GM18858 (cell line): ENCODE measurements around the gene MYLK2.
A peak's percentile ranks its signal among the peaks of the same experiment; 100 is the strongest.

Experiments used
- ATAC-seq: cut with Tn5 transposase; IDR thresholded peaks from one replicate; pipeline ENCODE4 v1.9.1; 2021; ENCODE audit not compliant: unreplicated experiment

The MYLK2 gene

DNA sequence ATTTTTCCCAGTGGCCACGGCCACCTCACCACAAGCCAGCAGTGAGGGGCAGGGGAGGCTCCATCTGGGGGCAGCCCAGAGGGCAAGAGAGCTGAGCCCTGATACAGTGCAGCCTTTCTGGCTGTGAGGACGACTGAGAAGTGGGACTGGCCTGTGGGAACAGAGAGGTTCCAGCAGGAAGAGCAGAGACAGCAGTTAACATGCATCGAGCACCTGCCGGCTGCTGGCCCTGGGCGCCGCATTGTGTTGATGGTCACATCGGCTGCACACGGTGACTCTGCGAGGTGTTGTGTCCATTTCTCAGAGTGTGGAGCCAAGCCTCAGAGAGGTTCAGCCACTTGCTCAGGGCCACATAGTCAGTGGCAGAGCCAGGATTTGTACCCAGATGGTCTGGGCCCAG, 16.4 kb downstream of the MYLK2 start:
- no peak for ATAC-seq

DNA sequence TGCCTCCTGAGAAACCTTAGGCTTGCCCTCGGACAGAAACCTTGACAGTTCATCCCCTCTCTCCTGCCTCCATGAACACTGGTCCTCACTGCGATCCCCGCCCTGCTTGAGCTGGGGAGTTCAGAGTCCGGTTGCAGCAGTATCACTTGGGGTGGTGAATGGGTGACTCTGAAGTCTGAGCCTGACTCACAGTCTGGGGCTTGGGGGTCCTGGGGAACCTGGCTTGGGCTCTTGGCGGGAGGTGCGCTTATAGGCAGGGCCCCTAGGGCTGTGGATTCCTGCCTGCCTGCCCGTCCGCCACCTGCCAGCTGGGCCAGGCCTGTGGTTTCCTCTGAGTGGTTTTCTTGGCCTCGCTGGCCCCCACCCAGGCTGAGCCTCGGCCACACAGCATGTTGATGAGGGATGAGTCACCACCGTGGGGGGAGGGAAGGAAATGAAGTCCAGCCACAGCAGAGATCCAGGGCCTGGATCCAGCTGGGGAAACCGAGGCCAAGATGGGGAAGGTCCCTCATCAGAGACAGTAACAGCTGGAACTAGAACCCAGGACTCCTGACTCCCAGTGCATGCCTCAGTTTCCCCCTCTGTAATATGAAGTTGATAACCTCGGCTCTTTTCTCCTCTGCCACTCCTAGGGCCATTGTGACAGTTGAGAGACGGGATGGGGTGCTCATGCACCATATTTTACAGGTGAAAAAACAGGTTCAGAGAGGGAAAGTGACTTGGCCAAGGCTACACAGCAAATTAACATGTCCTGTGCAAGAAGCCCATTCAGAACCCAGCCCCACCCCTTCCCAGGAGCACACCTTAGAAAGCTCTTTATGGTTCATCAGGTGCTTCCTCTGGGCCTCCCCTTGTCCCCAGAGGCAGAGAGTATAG, 17.1 kb downstream of the MYLK2 start:
- peak; percentile 51 for ATAC-seq

DNA sequence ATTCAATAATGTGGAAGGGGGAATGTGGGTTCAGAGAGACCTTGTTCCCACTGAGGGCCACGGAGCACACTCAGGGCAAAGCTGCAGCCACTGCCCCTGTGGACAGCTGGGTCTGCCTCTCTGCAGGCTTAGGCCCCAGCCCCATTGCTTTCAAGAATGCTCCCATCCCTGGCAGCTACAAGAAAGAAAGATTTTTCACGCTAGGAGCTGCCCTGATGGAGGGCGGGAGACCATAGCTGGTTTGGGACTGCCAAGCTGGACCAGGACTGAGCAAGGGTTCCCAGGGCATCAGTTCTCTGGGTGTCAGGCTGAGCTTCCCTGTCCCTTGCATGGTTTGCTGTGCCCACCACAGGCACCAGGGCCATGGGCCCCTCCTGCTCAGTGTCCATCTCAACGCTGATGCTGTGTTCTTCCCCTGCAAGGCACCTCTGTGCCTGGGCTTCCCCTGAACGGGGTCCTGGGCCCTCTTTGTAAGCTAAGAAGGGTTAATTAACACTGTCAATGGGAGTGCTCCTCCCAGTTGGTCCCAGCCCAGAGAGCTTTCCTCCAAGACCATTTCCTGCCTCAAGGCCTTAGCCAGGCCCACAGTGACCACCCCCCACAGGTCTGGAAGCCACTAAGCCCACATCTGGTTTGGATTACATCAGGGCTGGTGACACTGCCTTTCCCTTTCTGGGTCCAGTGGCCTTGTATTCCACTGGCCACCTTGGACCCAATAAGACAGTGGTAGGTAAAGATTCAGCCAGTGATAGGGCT, 17.9 kb downstream of the MYLK2 start:
- no peak for ATAC-seq

DNA sequence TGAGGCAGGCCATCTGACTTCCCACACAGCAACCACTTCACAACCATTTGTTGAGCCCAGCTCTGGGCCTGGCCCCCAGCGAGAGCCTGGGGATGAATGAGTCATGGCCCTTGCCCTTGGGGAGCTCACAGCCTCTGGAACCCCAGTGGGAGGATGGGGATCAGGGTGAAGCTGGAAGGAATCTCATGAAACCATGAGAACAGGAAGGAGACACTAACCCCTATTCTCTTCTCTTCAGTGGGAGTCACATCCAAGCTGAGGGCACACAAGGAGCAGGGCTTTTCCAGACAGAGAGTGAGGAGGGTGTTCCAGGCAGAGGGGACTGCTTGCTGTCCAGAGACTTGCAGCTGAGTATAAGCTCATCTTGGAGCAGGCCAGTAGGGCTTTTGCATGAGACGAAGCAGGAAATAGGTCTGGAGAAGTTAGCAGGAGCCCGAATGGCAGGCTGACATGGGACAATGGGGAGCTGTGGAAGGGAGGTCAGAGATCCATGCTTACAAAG, 18.8 kb downstream of the MYLK2 start:
- no peak for ATAC-seq

DNA sequence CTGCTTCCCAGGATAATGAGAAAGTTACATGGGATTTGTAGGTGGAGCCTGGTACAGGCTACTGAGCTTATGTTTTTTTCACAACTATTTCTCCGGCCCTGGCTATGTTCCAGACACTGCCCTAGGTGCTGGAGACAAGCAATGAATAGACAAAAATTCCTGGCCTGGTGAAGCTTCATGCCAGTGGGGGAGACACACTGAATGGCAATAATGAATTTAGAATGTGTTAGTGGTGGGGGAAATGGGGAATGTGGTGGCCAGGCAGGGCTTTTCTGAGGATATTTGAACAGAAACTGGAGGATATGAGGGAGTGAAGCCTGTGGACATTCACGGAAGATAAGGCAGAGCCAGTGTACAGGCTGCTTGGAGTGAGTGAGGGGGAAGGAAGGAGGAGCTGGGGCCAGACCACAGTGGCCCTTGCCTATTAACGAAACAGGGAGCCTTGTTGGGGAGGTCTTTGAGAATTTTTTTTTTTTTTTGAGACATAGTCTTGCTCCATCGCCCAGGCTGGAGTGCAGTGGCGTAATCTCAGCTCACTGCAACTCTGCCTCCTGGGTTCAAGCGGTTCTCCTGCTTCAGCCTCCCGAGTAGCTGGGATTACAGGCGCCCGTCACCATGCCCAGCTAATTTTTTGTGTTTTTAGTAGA, 19.6 kb downstream of the MYLK2 start:
- ATAC-seq, result no peak

DNA sequence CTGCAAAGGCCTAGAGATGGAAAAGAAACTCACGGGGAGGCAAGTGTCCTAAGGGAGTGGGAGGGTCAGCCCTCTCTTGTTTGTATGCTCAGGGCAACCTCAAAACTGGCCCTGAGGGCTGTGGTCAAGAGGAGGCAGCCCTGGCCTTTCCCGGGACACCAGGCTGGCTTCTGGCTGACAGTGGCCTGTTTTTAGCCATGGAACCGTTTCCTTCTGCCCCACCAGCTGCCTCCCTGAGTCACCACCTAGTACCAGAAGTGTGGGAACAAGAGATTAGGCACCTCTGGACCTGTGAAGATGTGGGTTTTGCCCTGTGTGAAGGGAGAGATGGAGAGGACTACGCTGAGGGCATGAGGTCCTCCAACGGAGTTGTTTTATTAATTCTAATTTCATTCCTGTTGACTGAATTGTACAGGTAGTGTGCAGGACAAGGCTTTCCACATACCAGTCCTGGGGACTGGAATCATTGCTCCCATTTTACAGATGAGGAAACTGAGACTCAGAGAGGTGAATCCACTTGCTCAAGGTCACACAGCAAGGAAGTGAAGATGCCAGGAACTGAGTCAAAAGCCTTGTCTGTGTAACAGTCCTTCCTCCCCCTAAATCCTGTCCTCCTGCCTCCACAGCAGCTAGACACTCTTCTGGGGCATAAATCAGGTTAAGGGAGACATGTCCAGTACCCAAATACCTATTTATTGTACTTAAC, 20.8 kb downstream of the MYLK2 start:
- no peak for ATAC-seq

DNA sequence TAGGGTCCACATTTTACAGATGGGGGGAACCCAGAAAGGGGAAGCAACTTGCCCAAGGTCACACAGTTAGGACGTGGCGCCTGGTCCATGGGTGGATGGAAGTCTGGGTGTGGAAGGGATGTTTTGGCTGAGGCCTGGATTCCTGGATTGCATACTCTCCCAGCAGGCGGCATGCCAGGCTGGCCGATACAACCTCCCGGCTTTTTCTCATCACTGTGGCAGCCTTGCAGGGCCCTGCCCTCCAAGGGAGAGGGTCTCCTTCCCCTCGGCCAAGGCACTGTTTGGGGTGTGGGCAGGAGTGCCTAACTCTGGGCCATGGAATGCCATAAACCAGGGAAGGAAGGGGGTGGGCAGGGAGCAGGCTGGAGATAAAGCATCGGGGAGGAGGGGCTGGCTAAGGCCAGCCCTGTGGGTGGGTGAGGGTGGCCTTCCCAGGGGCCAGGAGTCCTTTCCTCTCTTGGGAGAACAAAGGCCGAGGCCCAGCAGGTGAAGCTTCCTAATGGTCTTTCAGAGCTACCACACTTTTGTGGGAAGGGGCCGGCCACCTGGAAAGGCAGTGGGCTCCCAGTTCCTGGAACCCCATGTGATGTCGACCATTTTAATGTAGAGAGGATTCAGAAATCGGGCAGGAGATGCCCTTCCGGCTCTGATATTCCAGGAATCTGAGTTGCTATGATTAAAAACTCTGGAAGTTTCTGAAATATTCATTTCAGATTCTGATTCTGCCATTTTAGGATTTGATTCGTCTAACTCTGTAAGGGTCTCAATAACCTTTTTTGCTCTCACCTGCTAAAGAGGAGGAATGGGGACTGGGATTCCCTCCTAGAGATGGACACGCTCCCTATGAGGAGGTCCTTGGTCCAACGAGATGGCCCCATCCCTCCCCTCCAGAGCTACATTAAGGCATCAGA, 22.0 kb downstream of the MYLK2 start:
- no peak for ATAC-seq

DNA sequence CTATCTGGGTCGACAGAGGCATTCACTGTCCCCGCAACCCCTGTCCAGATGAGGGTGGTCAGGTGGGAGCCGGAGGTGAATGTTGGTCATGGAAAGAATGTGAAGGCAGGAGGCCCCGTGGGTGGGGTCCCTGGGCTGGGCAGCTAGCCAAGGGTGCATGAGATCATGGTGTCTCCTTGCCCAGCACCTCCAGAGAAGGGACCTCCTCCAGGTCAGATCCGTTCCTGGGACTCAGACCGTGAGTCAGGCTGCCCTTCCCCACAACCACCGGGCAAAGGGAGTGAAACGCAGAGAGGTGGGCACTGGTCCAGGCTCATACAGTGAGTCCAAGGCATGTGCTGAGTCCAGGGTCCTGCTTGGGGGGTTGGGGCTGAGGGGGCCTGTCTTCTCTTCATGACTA, 22.8 kb downstream of the MYLK2 start:
- no peak for ATAC-seq

DNA sequence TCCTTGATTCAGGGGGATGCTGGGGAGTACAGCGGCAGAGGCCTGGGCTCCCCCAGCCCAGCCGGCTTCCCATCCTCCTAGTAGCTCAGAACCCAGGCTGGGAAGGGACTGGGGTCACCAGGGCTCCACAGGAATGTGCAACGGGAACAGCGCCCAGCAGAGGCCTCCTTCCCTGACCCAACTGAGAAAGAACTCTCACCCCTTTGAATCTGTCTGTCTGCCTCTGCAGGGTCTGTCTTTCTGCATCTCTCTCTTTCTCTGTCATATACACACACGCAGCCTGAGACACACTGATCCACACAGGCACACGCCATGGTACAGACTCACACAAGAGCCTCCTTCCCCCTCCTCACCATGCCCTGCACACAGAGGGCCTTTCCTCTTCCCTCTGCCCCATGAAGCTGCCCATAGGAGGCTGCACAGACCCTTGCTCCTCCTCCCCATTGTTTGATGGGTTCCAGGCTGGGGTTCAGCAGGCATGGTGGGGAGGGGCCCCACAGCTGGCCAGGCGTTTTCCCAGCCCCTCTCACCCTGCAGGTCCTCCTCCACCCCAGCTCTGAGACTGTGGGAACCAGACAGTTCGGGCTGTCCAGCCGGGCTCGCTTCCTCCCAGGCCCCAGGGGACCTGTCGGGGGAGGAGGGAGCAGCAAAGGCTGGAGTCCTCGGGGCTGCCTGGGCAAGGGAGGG, 23.5 kb downstream of the MYLK2 start:
- no peak for ATAC-seq

DNA sequence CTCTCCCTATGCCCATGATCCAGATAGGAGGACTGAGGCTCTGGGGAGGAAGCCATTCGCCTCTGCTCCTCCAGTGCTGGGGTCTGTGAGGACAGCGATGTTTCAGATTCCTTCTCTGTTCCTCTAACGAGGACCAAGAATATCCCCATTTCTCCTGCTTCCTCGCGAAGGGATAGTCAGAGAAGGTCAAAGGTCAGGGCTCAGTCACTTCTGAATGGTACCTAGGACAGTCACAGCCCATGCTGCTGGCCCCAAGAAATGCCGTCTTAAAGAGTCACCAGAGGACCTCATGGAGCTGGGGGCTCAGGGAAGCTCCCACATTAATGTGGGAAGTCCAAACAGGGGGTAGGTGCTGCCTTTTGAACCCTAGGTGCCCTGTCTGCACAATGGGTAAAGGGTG, 24.1 kb downstream of the MYLK2 start:
- ATAC-seq, result no peak

DNA sequence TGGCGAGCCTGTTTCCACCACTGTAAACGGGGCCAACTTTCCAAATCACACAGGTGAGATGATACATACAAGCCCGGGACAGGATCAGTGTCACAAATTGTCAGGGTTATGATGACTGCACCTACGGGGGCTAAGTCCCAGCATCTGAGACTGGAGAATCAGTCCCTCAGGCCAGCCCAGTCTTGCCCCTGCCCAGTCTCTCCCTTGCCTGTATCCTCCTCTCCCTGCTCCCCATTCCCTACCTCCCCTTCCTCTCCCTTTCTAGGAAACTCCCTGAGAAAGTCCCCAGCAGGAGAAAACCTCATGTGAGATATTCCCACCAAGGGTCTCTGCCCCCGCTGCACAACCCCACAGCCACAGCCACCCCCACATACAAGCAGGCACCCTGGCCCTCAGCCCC, 24.7 kb downstream of the MYLK2 start:
- no peak for ATAC-seq

DNA sequence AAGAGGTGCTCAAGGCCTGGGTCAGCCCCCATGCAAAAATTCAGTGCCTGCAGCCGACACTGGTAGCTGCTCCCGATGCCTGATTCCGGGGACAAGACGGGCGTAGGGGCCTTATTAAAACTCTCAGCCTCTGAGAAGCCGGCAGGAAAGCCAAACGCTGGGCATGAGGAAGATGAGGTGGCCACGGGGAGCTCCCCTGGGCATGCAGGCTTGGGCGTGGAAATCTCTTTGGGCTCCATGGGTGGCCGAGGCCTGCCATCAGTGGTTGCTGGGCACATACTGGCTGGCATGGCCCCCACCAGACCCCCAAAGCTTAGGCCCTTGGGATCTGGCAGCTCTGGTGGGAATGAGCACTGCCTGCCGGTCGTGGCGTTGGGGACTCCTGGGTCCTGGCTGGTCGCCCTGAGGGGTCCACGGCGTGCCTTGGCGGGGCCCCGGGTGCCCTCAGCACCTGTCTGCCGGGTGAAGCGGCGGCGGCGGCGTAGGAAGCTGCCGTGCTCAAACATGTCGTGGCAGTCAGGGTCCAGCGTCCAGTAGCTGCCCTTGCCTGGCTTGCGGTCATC, 25.7 kb downstream of the MYLK2 start:
- no peak for ATAC-seq

DNA sequence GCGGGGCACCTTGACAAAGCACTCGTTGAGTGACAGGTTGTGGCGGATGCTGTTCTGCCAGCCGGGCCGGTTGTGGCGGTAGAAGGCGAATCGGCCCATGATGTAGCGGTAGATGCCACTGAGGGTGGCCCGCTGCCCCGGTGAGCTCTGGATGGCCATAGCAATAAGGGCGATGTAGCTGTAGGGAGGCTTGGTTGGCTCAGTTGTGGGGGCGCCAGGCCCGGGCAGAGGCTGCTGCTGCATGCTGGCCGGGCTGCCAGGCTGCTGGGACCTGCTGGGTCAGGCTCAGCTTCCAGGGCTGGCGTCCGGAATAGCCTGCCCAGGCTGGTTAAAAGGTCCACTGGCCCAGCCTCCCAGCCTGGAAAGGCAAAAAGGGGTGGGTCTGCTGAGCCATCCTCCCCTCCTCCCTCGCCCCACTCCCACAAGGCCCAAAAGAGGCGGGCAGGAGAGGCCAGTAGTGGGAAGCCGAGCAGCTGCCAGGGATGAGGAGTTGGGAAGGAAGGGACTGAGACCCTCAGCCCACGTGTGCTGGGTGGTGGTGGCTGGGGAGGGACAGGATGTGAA, 26.2 kb downstream of the MYLK2 start, which contains the start of gene FOXS1:
TSS of gene FOXS1 (minus strand) at position 305 of the 564 bp plus-strand sequence. CDS start at position 243, 62 bp downstream.
- no peak for ATAC-seq

DNA sequence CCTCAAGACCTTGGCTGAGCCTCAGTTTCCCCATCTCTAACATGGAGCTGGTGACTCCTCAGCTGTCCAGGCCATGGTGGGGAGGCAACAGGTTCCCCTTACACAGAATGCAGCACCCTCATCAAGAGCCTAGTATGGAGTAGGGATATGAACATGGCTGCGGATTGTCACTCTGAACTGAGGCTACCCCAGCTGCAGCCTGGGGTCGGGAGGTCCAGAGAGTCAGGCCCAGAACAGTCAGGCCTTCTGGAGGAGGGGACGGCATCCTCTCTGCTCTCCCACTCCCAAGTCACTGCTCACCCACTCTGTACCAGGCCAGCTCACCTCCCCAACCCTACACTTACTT, 27.6 kb downstream of the MYLK2 start:
- no peak for ATAC-seq

DNA sequence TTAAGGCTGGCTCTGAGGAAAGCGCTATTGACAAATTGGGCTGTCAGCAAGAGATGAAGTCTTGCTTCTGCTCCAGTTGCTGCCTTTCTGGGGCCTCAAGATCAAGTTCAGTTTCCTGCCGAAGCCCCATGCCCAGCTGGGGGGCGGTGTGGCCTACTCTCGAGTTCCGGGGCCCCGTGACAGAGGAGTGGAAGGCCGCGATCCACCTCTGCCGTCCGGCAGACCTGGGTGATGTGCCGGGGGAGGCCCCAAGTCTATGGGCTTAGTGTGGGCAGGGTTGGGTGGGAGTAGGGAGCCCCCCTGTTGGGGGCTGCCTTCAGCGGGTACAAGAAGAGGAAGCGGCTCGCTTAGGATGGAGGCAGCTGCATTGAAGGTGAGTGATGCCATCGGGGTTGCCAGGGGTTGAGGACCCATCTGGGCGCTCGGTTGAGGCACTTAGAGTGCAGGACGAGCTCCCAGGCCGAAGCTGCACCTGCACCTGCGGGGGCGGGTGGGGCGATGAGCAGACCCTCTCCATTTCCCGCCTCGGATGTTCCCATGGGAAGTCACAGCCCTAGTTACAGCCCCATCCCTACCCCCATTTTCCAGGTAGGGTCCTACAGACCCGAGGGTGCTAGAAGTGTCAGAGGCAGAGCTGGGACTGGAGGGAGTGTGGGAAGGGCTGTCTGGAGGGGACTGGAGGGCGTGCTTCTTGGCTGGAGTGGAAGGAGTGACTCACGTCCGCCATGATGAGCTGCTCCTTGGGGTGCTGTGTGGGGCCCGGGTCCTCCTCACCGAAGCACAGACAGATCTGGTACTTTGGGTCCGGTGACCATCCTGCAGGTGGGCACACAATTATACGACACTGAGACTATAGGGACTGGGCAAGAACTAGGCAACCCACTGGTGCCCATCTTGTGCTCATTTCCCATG, 29.2 kb downstream of the MYLK2 start:
- no peak for ATAC-seq

DNA sequence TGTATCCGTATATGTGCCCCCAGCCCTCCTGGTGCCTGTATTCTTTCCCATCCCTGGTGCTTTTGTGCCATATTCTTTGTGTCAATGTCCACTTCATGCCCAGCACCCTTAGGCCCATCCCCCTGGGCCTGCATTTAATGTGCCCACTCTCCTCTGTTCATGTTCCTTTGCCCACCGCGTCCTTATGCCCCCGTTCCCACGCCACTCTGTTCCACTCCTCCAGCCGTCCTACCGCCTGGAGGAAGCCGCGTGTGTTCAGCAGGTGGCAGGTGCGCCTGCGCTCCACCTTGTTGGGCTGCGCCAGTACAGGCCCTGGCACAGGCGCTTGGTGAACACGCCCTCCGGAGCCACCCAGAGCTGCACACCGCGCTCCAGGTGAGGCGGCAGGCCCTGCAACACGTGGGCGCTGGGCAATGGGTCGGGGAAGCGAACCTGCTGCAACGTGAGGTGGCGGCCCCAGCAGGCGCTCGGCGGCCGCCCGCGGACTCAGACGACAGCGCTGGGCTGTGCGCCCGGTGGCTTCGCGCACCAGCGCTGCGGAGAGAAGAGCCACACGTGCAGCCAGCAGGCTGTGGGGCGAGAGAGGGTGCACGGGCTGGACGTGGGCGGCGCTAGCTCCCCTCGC, 30.3 kb downstream of the MYLK2 start:
- no peak for ATAC-seq

DNA sequence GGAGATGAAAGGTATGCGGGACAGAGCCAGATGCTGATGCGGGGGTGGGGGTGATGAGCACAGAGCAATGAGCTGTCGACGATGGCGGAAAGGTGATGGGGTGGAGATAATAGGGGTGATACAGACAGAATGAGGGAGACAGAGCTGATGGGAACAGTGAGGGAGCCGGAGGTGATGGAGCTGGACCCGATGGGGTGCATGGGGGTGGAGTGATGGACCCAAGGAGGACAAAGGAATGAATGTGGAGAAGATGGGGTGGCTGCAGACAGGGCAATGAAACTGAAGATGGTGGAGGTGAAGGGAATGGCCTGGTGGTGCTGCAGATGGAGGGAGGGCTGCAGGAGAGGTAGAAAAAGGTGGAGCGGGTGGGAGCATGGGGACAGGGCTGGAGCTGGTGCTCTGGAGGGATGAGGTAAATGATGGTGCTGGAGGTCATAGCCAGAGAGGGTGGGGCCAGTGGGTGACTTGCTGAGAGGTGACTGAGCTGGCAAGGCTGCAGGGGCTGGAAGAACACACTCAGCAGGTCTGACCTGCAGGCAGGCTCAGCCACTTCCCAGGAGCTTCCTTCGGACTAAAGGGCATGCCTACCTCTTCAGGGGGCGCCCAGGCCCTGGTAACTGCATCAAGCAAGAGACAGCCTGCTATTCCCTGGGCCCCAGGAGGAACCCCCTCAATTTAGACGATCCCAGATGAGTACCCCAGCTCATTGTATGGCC, 32.2 kb downstream of the MYLK2 start:
- no peak for ATAC-seq
